Sigmoid colon (tissue), 3 donors: ENCODE results near the gene SEMA6B.

Source experiments
- CTCF ChIP-seq, 4 experiments: fragments of 450-650 bp in 3 of 4; fragments of 200-600 bp in 1 of 4; IDR thresholded peaks; one replicate each; pipeline ENCODE4 v1.5.1; 2016 to 2019; ENCODE audit warnings: antibody characterized with exemption in 4 of 4, mild to moderate bottlenecking in 3 of 4, moderate library complexity in 2 of 4
- POLR2A ChIP-seq, 2 donors: fragments of 450-650 bp; IDR thresholded peaks; one replicate each; pipeline ENCODE4 v1.6.1; 2016; ENCODE audit warnings: antibody characterized with exemption in 2 of 2, mild to moderate bottlenecking in 2 of 2, moderate library complexity in 2 of 2

- TF ChIP-seq CTCF (IDR thresholded peaks at IDR 0.05) (no peak), POLR2A (IDR thresholded peaks at IDR 0.05) (no peak)
Observed at GRCh38 chr19:4534836-4535658, 24.4 kb downstream of the SEMA6B start, which contains the start of gene PLIN5.
